C4-2B (cell line): ENCODE data around the gene AGO4.

Source experiments
- CTCF ChIP-seq: fragments of 450-650 bp; conservative IDR thresholded peaks from 2 replicates; pipeline ENCODE4 v1.5.1; 2017; ENCODE audit warnings: mild to moderate bottlenecking
- ZFX ChIP-seq: fragments of 450-650 bp; IDR thresholded peaks from 2 replicates; pipeline ENCODE4 v1.6.1; 2017

GRCh38 chr1:35902671-35903070 lies 94.9 kb downstream of the AGO4 start:
- no peak for TF ChIP-seq CTCF
- TF ChIP-seq ZFX: no peak
